HG03060 (cell line): Measurements from ENCODE around the gene BCO2.
"Not testable (repeated sequence)": the region's sequence is repeated elsewhere in the genome, so short reads cannot be mapped to it uniquely, and the experiment has no call there.

ENCODE experiments used
- ATAC-seq: cut with Tn5 transposase; IDR thresholded peaks from one replicate; pipeline ENCODE4 v1.9.1; 2021; ENCODE audit warnings: low read depth, moderate number of reproducible peaks; ENCODE audit not compliant: unreplicated experiment

The BCO2 gene

DNA sequence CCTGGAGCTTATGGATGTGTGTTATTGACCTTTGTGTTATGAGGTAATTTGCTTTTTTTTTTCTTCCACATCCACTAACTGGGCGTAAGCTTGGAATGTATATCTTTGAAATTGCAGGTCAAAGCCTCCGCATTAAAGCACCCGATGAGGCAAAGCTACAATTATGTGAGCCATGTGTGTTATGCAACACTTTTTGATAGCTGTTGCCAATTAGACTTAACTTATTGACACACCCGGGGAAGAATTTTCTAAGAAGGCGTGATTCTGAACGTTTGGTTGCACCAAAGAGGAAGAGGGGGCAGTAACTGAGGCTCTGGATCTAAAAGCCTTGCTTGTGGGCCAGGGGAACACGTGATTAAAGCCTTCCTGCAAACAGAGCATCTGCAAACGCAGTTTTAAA, 8.8 kb upstream of the BCO2 start:
- ATAC-seq = no peak

GRCh38 chr11:112167145-112167544, 8.2 kb upstream of the BCO2 start, which contains the start of gene TEX12:
TSS of gene TEX12 (plus strand) at chr11:112167372. CDS start at chr11:112169269, 1,897 bp downstream.
- ATAC-seq = no peak

DNA sequence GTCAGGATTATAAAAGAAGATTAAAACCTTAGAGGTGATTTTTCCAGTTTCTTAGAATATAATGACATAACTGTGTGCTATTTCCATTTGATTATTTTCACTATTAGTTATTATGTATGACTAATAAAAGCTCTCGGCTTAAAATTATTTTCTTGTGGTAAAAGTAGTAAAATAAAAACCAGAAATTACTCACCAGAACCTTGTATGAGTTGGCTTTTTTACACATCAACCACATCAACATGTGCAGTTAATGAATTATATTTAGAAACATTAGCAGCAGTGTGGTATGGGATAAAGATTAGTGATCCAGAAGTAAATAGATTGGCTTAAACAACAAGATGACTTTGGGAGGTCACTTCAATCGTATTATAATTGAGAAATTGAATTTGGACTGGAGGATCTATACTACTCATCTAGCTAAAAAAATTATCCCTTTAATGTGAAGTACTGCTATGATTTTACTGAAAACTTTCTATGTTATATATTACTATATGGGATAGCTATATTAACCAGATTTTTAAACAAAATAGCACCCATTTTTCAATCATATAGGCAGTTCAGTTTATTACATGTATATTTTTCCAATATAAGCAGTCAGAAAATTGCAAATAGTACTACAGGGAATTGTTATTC, 2.8 kb upstream of the BCO2 start:
- peak; percentile 66 for ATAC-seq

DNA sequence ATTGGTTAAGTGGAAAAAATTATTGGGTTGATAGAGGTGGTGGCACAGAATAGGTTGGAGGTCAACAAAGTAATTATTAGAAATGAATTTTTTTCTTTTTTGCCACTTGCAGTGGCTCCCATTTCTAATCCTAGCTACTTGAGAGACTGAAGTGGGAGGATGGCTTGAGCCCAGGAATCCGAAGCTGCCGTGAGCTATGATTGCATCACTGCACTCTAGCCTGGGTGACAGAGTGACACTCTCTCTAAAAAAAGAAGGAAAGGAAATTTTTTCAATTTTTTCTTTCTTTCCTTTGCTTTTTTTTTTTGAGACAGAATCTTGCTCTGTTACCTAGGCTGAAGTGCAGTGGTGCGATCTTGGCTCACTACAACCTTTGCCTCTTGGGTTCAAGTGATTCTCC, 2.2 kb upstream of the BCO2 start:
- ATAC-seq = no peak

DNA sequence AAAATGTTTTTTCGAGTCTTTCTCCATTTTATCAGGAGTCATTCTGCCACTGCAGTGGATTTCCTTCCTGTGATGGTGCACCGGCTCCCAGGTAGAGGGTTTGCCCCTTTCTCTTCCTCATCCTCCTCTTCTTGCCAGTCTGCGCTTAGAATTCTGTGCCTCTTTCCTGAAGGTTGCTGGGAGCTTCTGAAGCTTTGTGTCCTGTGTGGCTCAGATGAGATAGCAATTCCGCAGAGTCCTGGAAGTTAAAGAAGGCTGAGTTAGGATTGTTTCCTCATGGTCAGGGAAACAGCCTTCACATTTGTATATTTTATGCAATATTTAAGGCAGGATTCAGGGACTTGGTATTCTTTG, 264 bp downstream of the BCO2 start:
- no peak for ATAC-seq

DNA sequence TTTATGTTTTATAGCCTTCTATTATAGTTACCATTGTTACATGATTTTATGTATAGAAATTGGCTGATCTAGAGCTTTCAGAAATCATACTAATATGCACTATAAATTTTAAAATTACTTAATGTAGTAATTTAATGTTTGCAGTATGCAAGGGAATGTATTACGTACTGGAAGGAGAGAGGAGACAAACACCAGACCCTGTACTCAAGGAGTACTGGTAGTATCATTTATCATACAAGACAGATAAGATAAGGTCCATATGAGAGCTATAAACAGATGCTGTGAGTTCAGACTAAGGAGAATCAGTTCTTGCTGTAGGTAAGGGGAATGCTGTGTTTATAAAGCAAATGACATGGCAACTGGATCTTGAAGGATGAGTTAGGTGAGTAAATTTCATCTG, 765 bp downstream of the BCO2 start:
- ATAC-seq = no peak

- ATAC-seq = no peak
Observed at GRCh38 chr11:112177589-112177988, 2.3 kb downstream of the BCO2 start.

- ATAC-seq = no peak
Observed at GRCh38 chr11:112178428-112178827, 3.1 kb downstream of the BCO2 start.

DNA sequence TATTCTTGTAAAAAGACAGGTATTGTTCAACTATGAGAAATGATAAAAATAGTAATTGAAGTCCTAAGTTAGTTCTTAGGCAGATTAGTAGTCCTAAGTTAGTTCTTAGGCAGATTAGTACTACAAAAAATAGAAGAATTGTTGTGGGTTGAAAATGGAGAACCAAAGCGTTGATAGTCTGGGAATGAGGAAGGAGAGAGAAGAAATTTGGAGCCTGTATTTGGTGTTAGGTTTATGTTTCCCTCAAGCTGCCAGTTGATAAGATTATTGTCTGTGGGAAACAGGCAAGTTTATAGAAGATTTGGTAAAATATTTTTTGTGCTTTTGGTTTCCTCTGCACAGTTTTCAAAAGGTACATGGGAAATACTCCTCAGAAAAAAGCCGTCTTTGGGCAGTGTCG, 3.6 kb downstream of the BCO2 start:
- no peak for ATAC-seq

- ATAC-seq = peak; percentile 62
Observed at GRCh38 chr11:112179601-112180000, 4.3 kb downstream of the BCO2 start.

DNA sequence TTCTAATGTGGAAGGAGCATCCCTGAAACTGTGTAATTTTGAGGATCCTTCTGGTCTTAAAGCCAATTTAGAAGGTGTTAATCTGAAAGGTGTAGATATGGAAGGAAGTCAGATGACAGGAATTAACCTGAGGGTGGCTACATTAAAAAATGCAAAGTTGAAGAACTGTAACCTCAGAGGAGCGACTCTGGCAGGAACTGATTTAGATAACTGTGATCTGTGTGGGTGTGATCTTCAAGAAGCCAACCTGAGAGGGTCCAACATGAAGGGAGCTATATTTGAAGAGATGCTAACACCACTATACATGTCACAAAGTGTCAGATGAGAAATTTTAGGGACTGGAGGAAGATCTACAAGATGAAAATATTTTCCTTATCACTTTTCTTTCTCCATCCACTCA, 7.6 kb downstream of the BCO2 start:
- ATAC-seq = no peak

DNA sequence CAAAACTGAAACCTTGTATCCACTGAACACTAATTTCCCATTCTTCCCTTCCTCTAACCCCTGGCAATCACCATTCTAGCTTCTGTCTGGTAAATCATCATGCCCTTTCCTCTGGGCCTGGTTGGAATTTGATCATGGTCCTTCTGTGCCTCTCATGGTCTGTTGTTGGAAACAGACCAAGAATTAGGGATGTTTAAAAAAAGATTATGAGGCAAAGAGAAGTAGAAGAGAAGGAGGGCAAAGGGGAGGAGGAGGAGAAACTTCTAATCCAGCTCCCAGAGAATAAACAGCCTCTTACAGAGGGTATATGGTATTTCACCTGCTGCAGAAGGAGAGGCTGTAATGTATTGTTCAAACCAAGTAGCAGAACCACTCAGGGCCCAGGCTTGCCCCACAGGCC, 10.6 kb downstream of the BCO2 start:
- ATAC-seq = no peak

GRCh38 chr11:112186304-112186703, 11.0 kb downstream of the BCO2 start:
- no peak for ATAC-seq

GRCh38 chr11:112195113-112195512, 19.8 kb downstream of the BCO2 start:
- not testable (repeated sequence) for ATAC-seq

GRCh38 chr11:112195951-112196351, 20.6 kb downstream of the BCO2 start:
- no peak for ATAC-seq

- ATAC-seq = no peak
Observed at GRCh38 chr11:112196519-112197087, 21.3 kb downstream of the BCO2 start.

- not testable (repeated sequence) for ATAC-seq
Observed at GRCh38 chr11:112199101-112199500, 23.8 kb downstream of the BCO2 start.

- no peak for ATAC-seq
Observed at GRCh38 chr11:112200252-112200651, 24.9 kb downstream of the BCO2 start.

GRCh38 chr11:112206071-112206470, 30.8 kb downstream of the BCO2 start:
- ATAC-seq = no peak

- ATAC-seq = no peak
Observed at GRCh38 chr11:112210890-112211289, 35.6 kb downstream of the BCO2 start.

GRCh38 chr11:112211536-112211935, 36.2 kb downstream of the BCO2 start:
- ATAC-seq = no peak

- no peak for ATAC-seq
Observed at GRCh38 chr11:112212290-112212689, 37.0 kb downstream of the BCO2 start.

DNA sequence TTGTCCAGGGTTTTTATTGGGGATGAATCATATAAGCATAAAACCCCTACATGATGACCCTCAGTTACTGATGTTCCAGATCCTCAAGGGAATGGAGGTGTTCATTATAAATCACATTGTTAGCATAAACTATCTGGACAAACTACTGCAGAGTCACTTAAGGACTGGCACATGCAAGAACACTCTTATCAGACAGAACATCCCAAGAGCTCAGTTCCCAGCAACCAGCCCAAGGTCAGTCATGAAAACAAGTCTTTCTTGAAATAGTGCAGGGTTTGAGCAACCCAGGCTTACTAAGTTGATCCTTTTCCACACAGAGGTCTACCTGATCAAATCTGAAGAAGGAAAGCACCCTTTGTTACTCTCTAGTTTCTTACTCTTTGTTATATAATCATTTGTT, 37.4 kb downstream of the BCO2 start:
- ATAC-seq = no peak
